ENCODE data around the gene MEST.

- TF ChIP-seq, protein P1, sequence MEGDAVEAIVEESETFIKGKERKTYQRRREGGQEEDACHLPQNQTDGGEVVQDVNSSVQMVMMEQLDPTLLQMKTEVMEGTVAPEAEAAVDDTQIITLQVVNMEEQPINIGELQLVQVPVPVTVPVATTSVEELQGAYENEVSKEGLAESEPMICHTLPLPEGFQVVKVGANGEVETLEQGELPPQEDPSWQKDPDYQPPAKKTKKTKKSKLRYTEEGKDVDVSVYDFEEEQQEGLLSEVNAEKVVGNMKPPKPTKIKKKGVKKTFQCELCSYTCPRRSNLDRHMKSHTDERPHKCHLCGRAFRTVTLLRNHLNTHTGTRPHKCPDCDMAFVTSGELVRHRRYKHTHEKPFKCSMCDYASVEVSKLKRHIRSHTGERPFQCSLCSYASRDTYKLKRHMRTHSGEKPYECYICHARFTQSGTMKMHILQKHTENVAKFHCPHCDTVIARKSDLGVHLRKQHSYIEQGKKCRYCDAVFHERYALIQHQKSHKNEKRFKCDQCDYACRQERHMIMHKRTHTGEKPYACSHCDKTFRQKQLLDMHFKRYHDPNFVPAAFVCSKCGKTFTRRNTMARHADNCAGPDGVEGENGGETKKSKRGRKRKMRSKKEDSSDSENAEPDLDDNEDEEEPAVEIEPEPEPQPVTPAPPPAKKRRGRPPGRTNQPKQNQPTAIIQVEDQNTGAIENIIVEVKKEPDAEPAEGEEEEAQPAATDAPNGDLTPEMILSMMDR (IDR thresholded peaks at IDR 0.05), result no peak
- TF ChIP-seq POLR2A (IDR thresholded peaks at IDR 0.05), result no peak
These were observed 33.6 kb upstream of the MEST start for GRCh38 chr7:130458257-130458656.

Data from body of pancreas (tissue), 4 donors.